Measurements from ENCODE around the gene TMEM80.

DNA sequence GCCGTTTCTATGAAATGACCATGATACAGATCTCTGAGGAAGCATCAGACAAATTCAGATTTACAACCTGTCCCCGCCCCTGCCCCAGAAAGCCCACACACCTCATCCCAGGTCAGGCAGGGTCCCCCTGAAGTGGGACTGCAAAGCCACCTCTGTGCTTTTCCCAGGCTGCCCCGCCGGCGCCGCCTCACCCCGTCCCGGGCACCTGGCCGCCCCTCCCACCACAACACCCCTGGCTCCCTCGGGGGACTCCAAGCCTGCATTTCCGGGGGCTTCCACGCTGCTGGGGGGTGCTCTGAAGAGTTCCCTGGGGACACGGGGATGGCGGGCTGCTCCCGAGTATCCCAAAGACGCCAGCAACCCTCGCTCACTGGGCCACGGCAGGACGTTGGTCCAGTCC lies 35.3 kb upstream of the TMEM80 start:
- TF ChIP-seq, protein P1, sequence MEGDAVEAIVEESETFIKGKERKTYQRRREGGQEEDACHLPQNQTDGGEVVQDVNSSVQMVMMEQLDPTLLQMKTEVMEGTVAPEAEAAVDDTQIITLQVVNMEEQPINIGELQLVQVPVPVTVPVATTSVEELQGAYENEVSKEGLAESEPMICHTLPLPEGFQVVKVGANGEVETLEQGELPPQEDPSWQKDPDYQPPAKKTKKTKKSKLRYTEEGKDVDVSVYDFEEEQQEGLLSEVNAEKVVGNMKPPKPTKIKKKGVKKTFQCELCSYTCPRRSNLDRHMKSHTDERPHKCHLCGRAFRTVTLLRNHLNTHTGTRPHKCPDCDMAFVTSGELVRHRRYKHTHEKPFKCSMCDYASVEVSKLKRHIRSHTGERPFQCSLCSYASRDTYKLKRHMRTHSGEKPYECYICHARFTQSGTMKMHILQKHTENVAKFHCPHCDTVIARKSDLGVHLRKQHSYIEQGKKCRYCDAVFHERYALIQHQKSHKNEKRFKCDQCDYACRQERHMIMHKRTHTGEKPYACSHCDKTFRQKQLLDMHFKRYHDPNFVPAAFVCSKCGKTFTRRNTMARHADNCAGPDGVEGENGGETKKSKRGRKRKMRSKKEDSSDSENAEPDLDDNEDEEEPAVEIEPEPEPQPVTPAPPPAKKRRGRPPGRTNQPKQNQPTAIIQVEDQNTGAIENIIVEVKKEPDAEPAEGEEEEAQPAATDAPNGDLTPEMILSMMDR (IDR thresholded peaks at IDR 0.05): no peak
- no peak for TF ChIP-seq POLR2A (IDR thresholded peaks at IDR 0.05)
- TF ChIP-seq EP300 (IDR thresholded peaks at IDR 0.05): no peak

All from tibial nerve (tissue), 4 donors.